Midbrain (tissue), 1 donor: ENCODE data around the gene PIBF1.
A peak's percentile ranks its signal among the peaks of the same experiment; 100 is the strongest.
"Not testable (repeated sequence)": the region's sequence is repeated elsewhere in the genome, so short reads cannot be mapped to it uniquely, and the experiment has no call there.

Experiments
- DNase-seq: peaks from one replicate; lab custom pipeline; 2025; lab: John Stamatoyannopoulos, UW

PIBF1 gene, protein sequence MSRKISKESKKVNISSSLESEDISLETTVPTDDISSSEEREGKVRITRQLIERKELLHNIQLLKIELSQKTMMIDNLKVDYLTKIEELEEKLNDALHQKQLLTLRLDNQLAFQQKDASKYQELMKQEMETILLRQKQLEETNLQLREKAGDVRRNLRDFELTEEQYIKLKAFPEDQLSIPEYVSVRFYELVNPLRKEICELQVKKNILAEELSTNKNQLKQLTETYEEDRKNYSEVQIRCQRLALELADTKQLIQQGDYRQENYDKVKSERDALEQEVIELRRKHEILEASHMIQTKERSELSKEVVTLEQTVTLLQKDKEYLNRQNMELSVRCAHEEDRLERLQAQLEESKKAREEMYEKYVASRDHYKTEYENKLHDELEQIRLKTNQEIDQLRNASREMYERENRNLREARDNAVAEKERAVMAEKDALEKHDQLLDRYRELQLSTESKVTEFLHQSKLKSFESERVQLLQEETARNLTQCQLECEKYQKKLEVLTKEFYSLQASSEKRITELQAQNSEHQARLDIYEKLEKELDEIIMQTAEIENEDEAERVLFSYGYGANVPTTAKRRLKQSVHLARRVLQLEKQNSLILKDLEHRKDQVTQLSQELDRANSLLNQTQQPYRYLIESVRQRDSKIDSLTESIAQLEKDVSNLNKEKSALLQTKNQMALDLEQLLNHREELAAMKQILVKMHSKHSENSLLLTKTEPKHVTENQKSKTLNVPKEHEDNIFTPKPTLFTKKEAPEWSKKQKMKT

DNA sequence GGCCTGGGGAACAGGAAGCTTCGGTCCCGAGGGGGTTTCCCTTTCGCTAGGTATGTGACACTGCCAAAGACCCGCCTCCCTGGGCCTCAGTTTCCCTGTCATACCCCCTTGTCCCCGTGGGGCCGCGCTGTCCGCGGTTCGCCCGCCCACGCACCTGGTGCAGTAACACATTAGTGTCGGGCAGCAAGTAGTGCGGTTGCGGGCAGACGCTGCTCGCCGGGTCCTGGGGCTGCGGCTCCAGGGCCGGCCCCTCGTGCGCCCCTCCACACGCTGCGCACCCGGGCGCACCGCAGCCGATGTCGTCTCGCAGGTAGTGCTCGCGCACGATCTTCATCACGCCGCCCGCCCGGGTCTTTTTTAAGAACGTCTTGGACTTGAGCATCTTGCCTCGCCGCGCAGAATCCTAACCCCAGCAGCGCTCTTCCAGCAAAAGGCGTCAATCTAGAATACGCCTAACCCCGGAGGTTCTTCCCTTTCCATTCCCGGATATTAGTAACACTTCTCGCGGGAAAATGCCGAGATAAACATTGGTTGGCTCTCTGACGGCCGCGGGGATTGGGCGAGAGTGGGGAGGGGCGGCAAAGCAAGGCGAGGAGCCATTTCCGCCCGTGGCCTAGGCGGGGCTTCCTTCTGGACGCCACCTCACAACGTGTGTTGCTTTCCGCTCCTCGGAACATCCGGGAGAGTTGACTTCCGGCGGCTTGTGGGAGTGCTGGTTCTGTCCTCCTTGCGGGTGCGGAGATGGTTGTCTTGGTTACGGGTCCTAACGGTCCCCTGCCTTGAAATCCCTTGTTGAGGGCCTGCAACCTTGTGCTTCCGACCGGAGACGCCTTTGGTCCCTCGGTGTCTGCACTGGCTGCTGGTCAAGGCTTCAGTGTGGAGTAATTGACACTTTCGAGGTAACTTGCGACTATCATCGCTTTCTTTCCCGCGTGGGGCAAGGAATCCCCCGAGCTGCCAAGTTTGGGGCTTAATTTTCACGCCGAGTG lies at the start of gene PIBF1, which contains the start of gene DIS3:
TSS of gene PIBF1 (plus strand) at position 683 of the 989 bp plus-strand sequence. CDS start 1,337 bp downstream, outside the sequence.
TSS of gene DIS3 (minus strand) at position 450 of the 989 bp plus-strand sequence. CDS start at position 382, 68 bp downstream.
- peak; percentile 97 for DNase-seq

DNA sequence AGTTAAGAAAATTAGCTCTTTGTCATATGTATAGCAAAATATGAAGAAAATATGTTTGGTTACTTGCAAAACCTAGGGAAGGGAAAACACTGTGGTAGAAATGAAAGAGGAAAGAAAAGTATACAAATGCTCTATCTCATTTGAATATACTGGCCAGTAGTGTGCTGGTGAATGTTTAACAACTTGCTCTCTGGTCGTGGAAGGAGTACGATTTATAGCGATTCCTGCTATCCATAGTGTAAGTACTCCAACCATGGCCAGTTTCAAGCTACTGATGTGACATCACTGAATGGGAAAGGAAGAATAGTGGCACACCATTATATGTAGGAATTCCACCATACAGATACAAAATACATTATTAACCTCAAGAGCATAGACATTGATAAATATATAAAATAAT lies 44.9 kb upstream of the PIBF1 start:
- DNase-seq: no peak

DNA sequence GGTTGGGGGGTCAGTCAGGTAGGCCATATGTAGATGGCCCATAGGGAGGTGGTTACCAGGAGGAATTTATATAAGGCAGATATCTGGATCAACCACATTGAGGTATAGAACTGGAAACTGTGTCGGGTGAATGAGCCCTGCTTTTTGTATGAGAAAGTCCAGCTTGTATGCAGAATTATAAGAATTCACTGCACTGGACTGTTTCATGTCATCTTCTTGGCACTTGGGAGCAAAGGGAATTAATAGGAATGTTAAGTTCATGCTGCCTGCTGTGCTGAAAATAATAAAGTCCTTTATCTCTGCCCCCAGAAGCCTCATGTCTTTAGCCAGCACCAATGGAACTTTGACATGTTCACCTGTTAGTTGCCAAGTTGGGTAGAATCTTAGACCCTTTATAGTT lies 41.9 kb upstream of the PIBF1 start:
- no peak for DNase-seq

DNA sequence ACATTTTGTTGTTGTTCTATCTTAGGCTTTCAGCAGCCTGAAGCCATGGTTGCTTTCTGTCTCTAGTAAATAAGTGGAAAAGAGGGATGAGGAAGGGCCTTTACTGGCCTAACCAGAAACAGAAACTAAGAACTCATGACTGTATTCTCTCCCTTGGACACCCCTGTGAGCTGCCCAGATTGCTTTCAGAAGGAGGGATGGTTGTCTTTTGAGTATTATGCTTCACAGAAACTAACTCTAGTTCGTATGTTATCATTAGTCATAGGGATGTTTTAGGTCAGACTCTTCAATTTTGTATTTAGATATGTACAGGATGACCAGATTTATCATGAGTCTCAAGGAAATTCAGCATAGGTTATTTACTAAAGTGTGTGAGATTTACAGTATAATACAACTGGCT lies 36.7 kb upstream of the PIBF1 start:
- no peak for DNase-seq

DNA sequence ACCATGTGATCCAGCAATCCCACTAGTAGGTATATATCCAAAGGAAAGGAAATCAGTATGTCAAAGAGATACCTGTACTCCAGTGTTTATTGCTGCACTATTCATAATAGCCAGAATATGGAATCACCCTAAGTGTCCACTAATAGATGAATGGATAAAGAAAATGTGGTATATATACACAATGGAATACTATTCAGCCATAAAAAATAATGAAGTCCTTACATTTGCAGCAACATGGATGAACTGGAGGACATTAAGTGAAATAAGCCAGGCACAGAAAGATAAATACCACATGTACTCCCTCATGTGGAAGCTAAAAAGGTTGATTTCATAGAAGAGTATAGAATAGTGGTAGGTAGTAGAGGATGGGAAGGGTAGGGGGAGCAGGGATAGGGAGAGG lies 30.7 kb upstream of the PIBF1 start:
- DNase-seq: no peak

DNA sequence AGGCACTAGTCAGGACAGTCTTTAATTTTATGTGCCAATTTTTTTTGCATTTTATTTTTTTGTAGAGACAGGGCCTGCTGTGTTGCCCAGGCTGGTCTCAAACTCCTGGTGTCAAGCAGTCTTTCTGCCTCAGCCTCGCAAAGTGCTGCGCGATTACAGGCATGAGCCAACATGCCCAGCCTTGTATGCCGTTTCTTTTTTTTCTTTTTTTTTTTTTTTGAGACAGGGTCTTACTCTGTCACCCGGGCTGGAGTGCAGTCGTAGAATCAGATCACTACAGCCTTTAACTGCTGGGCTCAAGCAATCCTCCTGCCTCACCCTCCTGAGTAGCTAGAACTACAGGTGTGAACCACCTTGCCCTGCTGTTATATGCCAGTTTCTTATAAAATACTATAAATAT lies 27.8 kb upstream of the PIBF1 start:
- DNase-seq: no peak

DNA sequence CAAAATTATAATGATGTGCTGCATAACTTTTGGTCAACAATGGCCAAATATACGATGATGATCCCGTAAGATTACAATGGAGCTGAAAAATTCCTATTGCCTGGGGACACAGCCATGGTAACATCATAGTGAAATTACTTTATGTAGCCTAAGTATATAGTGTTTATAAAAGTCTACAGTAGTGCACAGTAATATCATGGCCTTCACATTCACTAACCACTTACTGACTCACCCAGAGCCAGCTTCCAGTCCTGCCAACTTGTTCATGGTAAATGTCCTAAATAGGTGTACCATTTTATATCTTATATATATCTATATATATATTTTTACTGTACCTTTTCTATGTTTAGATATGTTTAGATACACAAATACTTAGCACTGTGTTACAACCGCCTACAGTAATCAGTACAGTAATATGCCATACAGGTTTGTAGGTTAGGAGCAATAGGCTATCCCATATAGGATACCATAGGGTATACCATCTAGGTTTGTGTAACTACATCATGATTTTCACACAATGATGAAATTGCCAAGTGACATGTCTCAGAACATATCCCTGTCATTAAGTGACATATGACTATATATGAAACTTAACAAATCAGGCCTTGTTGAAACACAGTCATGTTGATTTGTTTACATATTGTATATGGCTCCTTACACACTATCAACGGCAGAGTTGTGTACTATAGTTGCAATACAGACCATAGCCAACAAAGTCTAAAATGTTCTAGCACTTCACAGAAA lies 24.0 kb upstream of the PIBF1 start:
- DNase-seq: no peak

DNA sequence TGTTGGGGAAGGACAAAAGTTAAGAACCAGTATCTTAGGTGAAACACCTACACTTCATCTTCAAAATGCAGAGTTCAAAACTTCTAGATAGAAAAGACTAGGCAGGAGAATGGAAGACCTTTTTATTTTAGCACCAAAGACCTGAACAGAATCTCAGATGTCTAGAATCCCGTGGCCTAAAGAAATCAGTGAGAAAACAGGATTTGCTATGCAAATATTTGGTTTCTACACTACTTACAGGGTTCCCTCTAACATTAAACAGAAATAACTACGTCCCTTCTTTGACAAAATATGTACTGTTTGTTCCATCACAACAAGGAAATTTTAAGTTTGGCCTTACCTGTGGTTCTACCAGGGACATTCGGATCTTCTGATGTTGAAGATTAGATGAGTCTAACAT lies 21.7 kb upstream of the PIBF1 start:
- DNase-seq: no peak

DNA sequence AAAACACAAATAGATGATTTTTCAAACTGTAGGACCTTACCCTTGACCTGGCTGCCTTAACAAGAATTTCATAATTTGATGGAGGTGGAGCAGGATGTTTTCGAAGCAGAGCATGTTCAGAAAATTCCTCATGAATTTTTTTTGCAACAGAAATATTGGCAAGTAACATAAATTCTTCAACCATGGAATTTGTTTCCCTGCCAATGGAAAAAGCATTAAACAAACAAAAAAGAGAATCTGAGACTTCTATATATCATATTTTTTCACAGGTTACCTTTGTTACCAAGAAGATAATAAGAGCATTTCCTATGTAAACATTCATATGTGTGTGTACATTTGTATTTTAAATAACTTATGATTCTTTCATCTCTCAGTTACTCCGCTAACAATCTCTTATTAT lies 18.5 kb upstream of the PIBF1 start:
- no peak for DNase-seq

DNA sequence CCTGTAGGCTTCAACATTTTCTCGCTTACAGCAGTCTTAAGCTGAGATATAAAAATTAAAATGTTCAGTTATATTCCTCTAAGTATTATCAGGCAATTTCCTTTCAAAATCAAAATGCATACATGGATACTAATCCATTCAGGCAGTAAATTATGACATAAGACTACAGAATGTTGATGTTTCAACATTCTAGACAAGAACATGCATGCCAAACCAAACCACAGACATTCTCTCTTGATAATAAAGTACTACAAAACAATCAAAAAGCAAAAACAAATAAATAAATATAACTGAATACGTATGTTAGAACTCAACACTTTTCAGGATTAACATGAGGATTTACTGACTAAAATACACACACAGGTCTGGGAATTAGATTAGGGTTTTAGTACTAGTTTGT lies 7.9 kb upstream of the PIBF1 start:
- no peak for DNase-seq

DNA sequence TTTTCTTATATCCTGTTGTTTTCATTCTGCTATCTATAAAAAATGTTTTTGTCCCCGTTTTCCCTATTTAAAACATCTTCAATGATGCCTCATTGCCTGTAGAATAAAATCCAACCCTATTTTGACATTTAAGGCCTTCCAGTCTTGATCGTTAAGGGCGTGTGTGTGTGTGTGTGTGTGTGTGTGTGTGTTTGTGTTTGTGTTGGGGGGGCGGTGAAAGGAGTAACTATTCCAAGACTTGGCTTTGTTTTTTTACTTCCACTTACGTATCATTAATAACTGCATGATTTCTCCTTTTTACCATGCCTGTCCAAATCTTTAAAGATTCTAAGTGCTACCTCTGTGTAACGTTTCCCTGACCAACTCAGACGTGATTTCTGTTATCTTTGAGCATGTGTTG lies 784 bp downstream of the PIBF1 start:
- no peak for DNase-seq

DNA sequence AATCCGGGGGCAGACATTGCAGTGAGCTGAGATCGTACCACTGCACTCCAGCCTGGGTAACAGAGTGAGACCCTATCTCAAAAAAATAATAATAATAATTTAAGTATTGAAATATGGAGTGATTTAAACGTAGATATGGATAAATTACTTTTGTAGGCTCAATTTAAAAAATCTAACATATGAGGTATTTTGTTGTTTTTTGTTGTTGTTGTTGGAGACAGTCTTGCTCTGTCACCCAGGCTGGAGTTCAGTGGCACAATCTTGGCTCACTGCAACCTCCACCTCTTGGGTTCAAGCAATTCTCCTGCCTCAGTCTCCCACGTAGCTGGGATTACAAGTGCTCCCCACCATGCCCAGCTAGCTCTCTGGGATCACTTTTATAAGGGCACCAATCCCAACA lies 2.7 kb downstream of the PIBF1 start:
- not testable (repeated sequence) for DNase-seq

DNA sequence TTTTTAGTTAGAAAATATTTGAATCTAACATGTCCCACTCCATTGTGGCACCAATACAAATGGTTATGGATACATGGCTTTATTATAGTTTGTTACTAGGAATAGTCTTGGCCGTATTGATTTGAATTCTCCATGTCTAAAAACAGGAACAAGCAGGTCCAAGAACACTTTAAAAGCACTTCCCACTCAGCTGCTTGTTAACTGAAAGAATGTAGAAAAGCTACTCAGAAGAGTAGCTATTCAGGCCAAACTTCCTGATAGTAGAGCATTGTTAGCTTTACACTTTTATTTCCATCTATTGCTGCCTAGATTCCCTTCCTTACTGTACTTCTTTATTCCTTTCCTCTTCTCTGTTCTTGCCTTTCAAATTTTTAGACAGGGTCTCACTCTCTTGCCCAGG lies 6.9 kb downstream of the PIBF1 start:
- no peak for DNase-seq

DNA sequence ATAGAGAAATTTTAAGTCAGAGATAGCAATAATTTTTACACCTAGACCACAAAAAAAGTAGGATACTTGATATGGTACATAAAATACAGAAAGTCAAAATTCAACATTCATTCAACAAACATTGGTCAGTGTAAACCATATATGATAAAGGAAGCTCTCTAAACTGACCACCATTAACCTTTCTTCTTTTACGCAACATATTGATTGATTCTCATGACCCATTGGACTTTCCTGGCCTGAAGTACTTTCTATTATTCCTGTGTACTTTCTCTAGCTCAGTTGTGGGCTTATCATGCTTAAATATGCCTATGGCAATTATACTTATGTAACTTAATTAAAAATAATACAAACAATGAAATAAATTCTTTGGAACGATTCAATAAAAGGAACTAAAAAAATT lies 10.7 kb downstream of the PIBF1 start:
- no peak for DNase-seq

DNA sequence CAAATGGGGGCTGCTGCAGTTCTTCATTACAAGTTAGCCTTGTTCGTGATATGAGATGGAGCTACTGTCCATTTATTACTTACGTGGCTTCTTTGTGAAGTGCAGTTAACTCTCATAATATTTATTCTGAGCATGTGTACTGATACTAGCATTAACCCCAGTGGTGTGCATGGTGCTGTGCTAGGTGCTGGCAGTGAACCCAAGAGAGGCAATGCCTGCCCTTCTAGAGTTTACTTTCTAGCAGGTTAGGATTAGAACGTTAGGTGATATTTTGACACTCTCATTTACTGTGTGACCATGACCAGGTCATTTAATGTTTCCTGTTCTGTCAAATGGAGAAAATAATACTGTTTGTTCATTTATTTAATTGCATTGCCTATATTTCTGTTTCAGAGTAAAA lies 16.9 kb downstream of the PIBF1 start:
- DNase-seq: no peak

DNA sequence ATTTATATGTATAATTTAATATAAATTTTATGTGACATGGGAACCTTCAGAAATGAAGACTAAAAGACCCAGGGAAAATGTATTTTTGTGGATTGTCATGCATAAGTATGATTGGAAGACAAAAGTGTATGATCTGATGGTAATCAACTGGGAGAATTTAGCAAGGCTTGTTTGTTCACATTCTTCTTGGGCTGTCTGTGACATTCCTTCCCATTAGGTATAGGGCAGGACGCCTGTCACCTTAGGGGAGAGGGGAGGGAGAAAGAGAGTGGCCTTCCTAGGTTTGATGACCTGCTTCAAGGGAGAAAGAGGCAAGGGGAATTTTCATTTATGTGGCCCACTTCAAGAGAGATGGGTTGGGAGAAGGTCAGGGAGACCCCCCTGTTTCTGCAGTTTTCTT lies 22.4 kb downstream of the PIBF1 start:
- no peak for DNase-seq

DNA sequence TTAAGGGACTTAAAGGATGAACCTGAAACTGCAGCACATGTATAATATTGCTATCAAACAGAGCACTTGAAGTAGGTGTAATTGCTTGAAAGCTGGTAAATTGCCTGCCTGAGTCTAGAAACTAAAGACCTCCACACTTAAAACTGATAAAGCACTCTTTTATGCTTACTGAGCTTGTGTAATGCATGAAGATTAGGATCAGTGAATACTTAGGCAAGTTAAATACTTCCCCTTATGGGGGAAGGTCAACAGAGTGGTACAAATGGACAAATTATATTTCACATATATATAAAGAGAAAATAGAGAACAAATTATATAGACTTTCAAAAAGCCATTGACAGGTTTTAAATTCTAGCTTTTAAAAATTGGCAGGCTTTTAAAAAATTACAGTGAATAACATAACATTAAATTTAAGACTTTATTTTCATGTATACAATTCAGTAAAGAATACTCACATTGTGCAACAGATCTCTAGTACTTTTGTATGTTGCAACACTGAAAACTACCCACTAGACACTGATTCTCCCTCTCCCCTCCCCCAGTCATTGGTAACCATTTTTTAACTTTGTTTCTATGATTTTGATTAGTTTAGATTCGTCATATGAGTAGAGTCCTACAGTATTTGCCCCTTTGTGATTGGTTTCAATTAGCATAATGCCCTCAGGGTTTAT lies 23.9 kb downstream of the PIBF1 start:
- no peak for DNase-seq

DNA sequence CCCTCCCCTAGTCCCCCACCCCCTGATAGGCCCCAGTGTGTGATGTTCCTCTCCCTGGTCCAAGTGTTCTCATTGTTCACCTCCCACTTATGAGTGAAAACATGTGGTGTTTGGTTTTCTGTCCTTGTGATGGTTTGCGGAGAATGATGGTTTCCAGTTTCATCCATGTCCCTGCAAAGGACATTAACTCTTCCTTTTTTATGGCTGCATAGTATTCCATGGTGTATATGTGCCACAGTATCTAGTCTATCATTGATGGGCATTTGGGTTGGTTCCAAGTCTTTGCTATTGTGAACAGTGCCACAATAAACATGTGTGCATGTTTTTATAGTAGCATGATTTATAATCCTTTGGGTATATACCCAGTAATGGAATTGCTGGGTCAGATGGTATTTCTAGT lies 24.6 kb downstream of the PIBF1 start:
- DNase-seq: not testable (repeated sequence)

DNA sequence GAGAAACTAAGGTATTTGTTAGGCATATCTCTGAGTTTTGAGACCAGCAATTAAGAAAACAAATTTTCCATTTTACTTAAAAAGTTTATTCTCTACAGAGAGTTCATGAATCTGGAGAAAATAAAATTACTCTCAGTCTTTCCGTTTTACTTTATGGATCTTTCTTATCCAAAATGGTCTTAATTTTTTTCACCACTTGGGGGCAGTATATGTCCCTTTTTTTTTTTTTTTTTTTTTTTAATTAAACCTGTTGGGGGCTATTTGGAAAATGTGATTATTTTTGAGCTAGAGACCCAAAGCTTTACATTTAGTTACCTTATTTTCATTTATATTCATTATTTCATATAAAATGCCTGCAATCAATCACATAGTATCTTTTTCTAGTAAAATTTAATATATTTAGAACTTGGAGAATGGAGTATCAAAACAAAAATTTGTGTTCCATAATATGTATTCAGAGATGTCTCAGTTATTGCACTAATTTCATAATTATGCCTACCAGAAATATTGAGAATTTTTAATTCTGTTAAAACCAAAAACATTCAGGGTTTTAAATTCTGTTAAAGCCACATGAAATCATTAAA lies 27.1 kb downstream of the PIBF1 start:
- DNase-seq: no peak

DNA sequence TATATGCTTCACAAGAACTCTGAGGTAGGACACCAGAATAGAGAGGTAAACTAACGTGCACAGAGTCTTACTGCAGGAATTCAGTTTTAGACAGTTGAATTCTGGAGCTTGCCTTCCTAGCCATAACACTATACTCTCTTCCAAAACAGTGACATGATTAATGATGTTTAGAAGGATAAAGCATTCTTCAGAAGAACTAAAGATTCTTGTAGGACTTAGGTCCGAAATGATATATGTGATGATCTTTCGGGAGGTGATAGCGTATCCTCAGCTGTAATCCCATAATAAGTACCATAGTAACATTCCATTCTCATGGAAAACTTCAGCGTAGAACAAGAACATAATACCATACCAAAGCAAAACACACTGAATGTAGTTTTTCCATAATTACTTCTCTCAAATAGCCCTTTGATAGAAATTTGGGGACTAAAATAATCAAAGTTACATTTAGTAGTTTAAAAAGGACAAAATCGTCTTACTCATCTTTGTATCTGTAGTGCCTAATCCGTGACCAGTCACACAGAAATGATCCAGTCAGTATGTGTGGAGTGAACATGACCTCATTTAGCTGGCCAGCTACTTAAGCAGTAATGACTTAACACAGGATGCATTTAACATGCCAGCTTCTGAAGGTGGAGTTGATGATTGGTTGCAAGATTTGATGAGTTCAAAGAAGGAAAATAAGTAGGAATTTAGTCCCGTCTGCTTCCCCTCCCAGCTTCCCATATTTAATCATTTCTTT lies 38.4 kb downstream of the PIBF1 start:
- DNase-seq: no peak
